ENCODE measurements around the gene TCF4. TPM values are rescaled to one million over a fixed set of nuclear protein-coding genes. Genes with fewer than 3 reads are reported as not detected.

The TCF4 gene
- total and polyA plus RNA-seq, 2 donors = 12.7 to 36.6 TPM

DNA sequence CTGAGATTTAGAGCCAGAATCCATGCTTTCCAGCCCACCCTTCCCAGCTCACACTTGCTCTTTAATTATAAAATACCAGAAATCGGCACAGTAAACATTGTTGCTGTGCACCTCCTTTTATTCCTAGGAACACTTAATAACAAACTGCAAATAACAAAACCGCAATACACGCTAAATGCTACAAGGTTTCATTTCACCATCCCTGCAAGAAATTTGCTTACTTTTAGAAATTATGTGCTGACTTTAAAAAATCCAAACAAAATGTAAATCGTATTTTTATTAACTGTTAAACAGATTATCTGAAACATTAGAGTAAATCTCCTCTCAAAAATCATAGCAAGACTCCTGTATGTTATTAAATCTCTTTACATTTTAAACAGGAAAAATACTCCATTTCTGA lies 79.3 kb downstream of the TCF4 start:
- Histone ChIP-seq H3K27ac (ENCODE audit: low read depth in 1 of 2, low read length in 1 of 2) (no peak overlapping the region), H3K4me3 (ENCODE audit: low read length in 2 of 2) (no peak overlapping the region), H3K27me3 (ENCODE audit: control insufficient read depth in 2 of 2, insufficient read depth in 1 of 2, low read length in 1 of 2) (no peaks in the 10 kb centered on the region), H3K4me1 (ENCODE audit: control insufficient read depth in 2 of 2, insufficient read depth in 2 of 2, low read length in 2 of 2) (no peaks in the 10 kb centered on the region), H3K36me3 (ENCODE audit: control insufficient read depth in 2 of 2, insufficient read depth in 2 of 2, low read length in 1 of 2) (no peaks in the 10 kb centered on the region), H3K9me3 (ENCODE audit: control insufficient read depth in 2 of 2, insufficient read depth in 1 of 2, low read length in 1 of 2) (no peaks in the 10 kb centered on the region)
- no peak for DNase-seq (ENCODE audit: low read depth in 6 of 9, low spot score in 9 of 9)
- 94% methylated on average over 4 of the region's 4 CpGs for WGBS

DNA sequence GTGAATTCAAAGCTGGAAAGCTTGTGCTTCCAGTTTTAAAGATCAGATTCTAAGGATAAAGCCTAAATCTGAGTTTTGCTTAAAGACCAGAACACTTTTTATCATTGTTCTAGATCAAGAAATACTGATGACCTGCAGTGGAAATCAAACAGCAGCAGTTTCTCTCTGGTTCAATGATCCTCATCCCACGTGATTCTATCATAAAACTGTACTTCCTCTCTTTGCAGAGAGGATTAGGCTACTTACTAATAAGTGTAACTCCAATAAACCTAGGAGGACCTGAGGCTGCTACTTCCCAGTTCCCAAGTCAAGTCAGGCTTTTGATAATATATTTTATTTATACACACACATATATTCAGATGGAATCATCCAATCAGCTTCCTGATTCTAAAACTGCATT lies 81.9 kb downstream of the TCF4 start:
- DNase-seq (ENCODE audit: low read depth in 6 of 9, low spot score in 9 of 9) = no peak
- Histone ChIP-seq H3K27ac (ENCODE audit: low read depth in 1 of 2, low read length in 1 of 2) (no peak overlapping the region), H3K9me3 (ENCODE audit: control insufficient read depth in 2 of 2, insufficient read depth in 1 of 2, low read length in 1 of 2) (no peaks in the 10 kb centered on the region), H3K36me3 (ENCODE audit: control insufficient read depth in 2 of 2, insufficient read depth in 2 of 2, low read length in 1 of 2) (no peaks in the 10 kb centered on the region), H3K27me3 (ENCODE audit: control insufficient read depth in 2 of 2, insufficient read depth in 1 of 2, low read length in 1 of 2) (no peaks in the 10 kb centered on the region), H3K4me3 (ENCODE audit: low read length in 2 of 2) (no peak overlapping the region), H3K4me1 (ENCODE audit: control insufficient read depth in 2 of 2, insufficient read depth in 2 of 2, low read length in 2 of 2) (peaks cover 0 to 4% of the 10 kb centered on the region in 2 donors)
- 74% methylated on average over 1 of the region's 1 CpG for WGBS

DNA sequence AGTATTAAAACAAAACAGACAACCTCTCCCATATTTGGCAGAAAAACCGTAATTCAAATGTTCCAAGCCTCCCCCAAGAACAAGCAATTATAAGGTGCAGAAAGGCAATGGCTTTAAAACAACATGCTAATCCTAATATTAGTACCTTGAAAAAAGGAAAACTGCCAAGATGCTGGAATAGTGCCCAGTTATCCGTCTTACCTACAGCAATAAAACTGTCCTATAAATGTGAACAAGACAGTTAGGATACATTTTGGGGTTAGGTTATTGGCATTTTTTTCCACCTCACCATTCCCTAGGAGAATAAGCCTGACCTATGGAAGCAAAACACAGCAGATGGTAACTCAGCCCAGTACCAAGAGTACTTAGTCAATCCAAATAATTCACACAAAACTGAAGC lies 83.2 kb downstream of the TCF4 start:
- Histone ChIP-seq H3K9me3 (ENCODE audit: control insufficient read depth in 2 of 2, insufficient read depth in 1 of 2, low read length in 1 of 2) (no peaks in the 10 kb centered on the region), H3K27me3 (ENCODE audit: control insufficient read depth in 2 of 2, insufficient read depth in 1 of 2, low read length in 1 of 2) (no peaks in the 10 kb centered on the region), H3K27ac (ENCODE audit: low read depth in 1 of 2, low read length in 1 of 2) (no peak overlapping the region), H3K4me3 (ENCODE audit: low read length in 2 of 2) (no peak overlapping the region), H3K4me1 (ENCODE audit: control insufficient read depth in 2 of 2, insufficient read depth in 2 of 2, low read length in 2 of 2) (peaks cover 0 to 4% of the 10 kb centered on the region in 2 donors), H3K36me3 (ENCODE audit: control insufficient read depth in 2 of 2, insufficient read depth in 2 of 2, low read length in 1 of 2) (no peaks in the 10 kb centered on the region)
- no peak for DNase-seq (ENCODE audit: low read depth in 6 of 9, low spot score in 9 of 9)
- WGBS = 96% methylated on average over 2 of the region's 2 CpGs

DNA sequence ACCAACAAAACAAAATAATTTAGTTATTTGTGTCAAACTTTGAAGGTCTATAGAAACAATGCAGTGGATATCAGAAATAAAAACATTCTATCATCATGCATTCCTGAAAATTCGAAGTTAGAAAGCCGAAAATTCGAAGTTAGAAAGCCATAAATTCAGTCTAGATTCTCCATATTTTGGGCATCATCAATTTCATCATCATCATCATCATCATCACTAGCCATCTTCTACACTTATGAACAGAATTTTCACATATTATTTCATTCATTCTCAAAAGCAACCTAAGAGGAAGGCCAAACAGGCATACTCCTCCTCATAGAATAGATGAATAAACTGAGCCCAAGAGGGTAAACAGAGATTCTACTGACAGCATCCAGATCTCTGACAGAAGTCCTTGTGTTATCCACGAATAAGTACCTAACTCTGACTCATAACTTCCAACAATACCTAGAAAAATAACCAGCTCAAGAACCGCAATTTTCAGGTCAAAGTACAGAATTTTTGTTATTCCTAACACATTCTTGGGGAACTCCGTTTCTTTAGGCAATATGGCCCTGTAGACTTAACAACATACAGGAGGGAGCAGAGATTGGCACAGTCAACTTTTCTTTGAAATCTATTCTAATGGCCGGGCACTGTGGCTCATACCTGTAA lies 84.7 kb downstream of the TCF4 start:
- 97% methylated on average over 7 of the region's 7 CpGs for WGBS
- no peak for DNase-seq (ENCODE audit: low read depth in 6 of 9, low spot score in 9 of 9)
- Histone ChIP-seq H3K4me3 (ENCODE audit: low read length in 2 of 2) (no peak overlapping the region), H3K36me3 (ENCODE audit: control insufficient read depth in 2 of 2, insufficient read depth in 2 of 2, low read length in 1 of 2) (no peaks in the 10 kb centered on the region), H3K27ac (ENCODE audit: low read depth in 1 of 2, low read length in 1 of 2) (no peak overlapping the region), H3K27me3 (ENCODE audit: control insufficient read depth in 2 of 2, insufficient read depth in 1 of 2, low read length in 1 of 2) (no peaks in the 10 kb centered on the region), H3K9me3 (ENCODE audit: control insufficient read depth in 2 of 2, insufficient read depth in 1 of 2, low read length in 1 of 2) (no peaks in the 10 kb centered on the region), H3K4me1 (ENCODE audit: control insufficient read depth in 2 of 2, insufficient read depth in 2 of 2, low read length in 2 of 2) (peaks cover 0 to 4% of the 10 kb centered on the region in 2 donors)

DNA sequence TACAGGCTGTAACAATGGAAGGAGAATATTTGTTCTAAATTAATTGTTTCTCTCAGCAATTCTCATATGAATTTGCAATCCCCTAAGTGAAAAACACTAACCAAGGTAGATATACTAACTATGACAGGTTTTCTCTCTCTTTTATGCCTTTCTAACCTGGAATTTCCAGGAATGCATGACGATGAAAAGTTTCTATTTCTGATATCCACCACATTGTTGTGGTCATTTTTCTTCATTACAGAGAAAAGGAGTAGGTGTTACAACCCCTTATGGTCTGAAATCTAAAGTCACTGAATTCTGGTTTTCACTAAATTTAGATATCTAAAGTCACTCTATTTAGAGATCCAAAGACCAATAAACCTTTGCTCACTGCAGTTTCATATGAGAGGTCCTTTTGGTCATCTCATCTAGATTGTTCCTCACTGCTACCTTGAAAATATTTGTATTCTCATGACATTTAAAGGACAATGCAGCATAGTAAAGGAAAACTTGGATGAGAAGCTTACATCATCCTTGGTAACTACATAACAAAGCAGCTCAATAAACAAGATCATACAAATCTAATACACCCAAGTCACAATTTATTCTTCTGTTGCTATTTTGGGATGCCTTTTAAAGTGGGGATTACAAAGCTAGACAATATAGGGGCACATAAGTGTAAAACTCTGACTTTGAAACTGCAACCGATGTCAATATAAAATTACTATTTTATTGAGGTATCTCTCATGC lies 85.8 kb downstream of the TCF4 start:
- Histone ChIP-seq H3K4me3 (ENCODE audit: low read length in 2 of 2) (no peak overlapping the region), H3K27me3 (ENCODE audit: control insufficient read depth in 2 of 2, insufficient read depth in 1 of 2, low read length in 1 of 2) (no peaks in the 10 kb centered on the region), H3K9me3 (ENCODE audit: control insufficient read depth in 2 of 2, insufficient read depth in 1 of 2, low read length in 1 of 2) (no peaks in the 10 kb centered on the region), H3K27ac (ENCODE audit: low read depth in 1 of 2, low read length in 1 of 2) (no peak overlapping the region), H3K4me1 (ENCODE audit: control insufficient read depth in 2 of 2, insufficient read depth in 2 of 2, low read length in 2 of 2) (peaks cover 0 to 4% of the 10 kb centered on the region in 2 donors), H3K36me3 (ENCODE audit: control insufficient read depth in 2 of 2, insufficient read depth in 2 of 2, low read length in 1 of 2) (no peaks in the 10 kb centered on the region)
- WGBS = 89% methylated on average over 2 of the region's 2 CpGs
- no peak for DNase-seq (ENCODE audit: low read depth in 6 of 9, low spot score in 9 of 9)

DNA sequence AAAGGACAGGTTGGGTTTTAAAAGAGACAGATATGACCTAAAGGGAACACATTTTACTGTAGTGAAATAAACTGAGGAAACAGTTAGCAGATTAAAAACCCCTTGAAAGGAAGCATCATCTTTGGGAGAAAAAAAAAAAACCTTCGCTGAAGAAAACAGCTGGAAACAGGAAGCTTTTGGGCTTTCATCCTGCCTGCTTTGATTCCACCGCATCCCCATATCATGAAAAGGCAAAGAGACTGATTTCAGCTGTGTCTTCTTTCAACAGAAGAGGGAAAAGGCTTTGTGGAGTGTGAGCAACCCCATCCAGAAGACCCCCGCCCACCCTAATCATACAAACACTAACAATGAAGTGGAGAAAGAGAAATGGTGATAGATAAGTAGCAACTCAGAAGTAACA lies 86.4 kb downstream of the TCF4 start:
- WGBS = 31% methylated on average over 3 of the region's 3 CpGs
- Histone ChIP-seq H3K36me3 (ENCODE audit: control insufficient read depth in 2 of 2, insufficient read depth in 2 of 2, low read length in 1 of 2) (no peaks in the 10 kb centered on the region), H3K27me3 (ENCODE audit: control insufficient read depth in 2 of 2, insufficient read depth in 1 of 2, low read length in 1 of 2) (no peaks in the 10 kb centered on the region), H3K4me3 (ENCODE audit: low read length in 2 of 2) (no peak overlapping the region), H3K9me3 (ENCODE audit: control insufficient read depth in 2 of 2, insufficient read depth in 1 of 2, low read length in 1 of 2) (no peaks in the 10 kb centered on the region), H3K4me1 (ENCODE audit: control insufficient read depth in 2 of 2, insufficient read depth in 2 of 2, low read length in 2 of 2) (peaks cover 0 to 4% of the 10 kb centered on the region in 2 donors), H3K27ac (ENCODE audit: low read depth in 1 of 2, low read length in 1 of 2) (no peak overlapping the region)
- peak in 1 of 9 donors; percentile 37 for DNase-seq (ENCODE audit: low read depth in 6 of 9, low spot score in 9 of 9)

DNA sequence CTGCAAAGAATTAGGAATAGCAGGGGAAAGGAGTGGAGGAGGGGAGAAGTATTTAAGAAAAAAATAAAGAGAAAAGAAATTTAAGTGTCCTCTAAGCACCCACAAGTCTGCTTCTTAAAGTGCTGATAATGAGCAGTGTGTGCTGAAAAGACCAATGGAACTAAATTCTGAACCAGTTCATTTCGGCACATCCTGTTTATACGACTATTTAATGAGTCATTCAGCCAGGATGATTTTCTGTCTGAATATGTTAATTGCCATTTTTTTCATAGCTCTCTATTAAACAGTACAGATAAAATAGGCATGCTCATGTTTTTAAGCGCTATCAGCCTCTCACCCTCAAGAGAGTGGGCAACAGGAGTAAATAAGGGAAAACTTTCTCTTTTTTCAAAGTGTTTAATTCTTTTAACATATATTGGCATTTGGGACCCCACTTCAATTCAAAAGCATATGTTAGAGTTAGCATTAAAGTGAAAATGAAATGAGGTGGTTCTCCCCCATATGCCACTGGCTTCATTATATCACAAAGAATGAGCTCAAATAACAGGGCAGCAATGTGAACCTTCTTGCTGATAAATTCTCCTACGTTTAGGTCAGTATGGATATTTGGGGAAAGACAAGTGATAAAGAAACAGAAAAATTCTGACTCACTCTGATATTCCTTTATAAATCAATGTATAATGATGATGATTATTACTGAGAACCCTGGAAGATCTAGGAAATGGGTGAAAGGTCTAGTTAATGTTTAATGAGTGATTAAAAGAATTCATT lies 87.5 kb downstream of the TCF4 start:
- H3K27me3 ChIP-seq (ENCODE audit: control insufficient read depth in 2 of 2, insufficient read depth in 1 of 2, low read length in 1 of 2) = no peaks in the 10 kb centered on the region
- no peak overlapping the region for H3K4me3 ChIP-seq (ENCODE audit: low read length in 2 of 2)
- WGBS = 96% methylated on average over 4 of the region's 4 CpGs
- H3K4me1 ChIP-seq (ENCODE audit: control insufficient read depth in 2 of 2, insufficient read depth in 2 of 2, low read length in 2 of 2) = peaks cover 0 to 4% of the 10 kb centered on the region in 2 donors
- H3K36me3 ChIP-seq (ENCODE audit: control insufficient read depth in 2 of 2, insufficient read depth in 2 of 2, low read length in 1 of 2) = no peaks in the 10 kb centered on the region
- no peak overlapping the region for H3K27ac ChIP-seq (ENCODE audit: low read depth in 1 of 2, low read length in 1 of 2)
- no peaks in the 10 kb centered on the region for H3K9me3 ChIP-seq (ENCODE audit: control insufficient read depth in 2 of 2, insufficient read depth in 1 of 2, low read length in 1 of 2)
- no peak for DNase-seq (ENCODE audit: low read depth in 6 of 9, low spot score in 9 of 9)

DNA sequence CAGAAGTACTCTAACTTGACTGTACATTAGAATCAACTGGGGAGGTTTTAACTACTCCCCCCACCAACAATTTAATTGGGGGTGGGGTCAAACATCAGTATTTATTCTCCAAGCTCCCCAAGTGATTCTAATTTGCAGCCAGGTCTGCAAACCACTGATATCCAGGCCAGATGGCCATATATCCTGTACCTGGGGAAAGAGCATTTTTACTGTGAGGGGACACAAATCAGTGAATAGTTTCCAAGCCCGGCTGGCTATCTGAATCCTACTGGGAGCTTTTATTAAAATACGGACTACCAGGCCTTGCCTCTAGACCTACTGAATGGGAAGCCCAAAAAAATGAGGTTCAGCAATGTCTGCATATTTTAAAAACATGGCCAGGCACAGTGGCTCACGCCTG lies 88.5 kb downstream of the TCF4 start:
- Histone ChIP-seq H3K4me1 (ENCODE audit: control insufficient read depth in 2 of 2, insufficient read depth in 2 of 2, low read length in 2 of 2) (peaks cover 0 to 4% of the 10 kb centered on the region in 2 donors), H3K27ac (ENCODE audit: low read depth in 1 of 2, low read length in 1 of 2) (no peak overlapping the region), H3K27me3 (ENCODE audit: control insufficient read depth in 2 of 2, insufficient read depth in 1 of 2, low read length in 1 of 2) (no peaks in the 10 kb centered on the region), H3K9me3 (ENCODE audit: control insufficient read depth in 2 of 2, insufficient read depth in 1 of 2, low read length in 1 of 2) (no peaks in the 10 kb centered on the region), H3K4me3 (ENCODE audit: low read length in 2 of 2) (no peak overlapping the region), H3K36me3 (ENCODE audit: control insufficient read depth in 2 of 2, insufficient read depth in 2 of 2, low read length in 1 of 2) (no peaks in the 10 kb centered on the region)
- 99% methylated on average over 3 of the region's 3 CpGs for WGBS
- no peak for DNase-seq (ENCODE audit: low read depth in 6 of 9, low spot score in 9 of 9)

DNA sequence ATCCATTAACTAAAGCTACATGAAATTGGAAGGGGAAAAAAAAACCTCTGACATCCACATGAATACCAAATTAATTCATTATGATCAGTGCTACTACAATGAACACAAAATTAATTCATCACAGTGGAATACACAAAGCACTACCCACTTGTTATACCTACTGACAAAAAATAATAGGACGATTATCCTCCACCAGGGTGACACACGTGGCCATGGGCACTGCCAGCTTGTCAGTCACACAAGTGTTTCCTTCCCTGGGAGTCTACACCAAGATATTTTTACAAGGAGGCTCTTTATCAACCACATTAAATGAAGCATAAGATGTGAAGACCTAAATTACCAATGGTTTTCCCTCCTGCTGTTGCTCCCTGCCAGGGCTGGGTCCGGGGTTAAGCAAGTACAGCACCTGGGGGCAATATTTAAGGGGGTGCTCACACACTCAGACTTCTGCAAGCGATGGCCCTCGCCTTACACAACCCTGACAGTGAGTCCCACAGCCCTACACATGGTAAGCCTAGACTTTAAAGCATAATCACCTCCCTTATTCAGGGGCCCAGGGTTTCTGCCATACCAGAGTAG lies 90.1 kb downstream of the TCF4 start:
- no peaks in the 10 kb centered on the region for H3K36me3 ChIP-seq (ENCODE audit: control insufficient read depth in 2 of 2, insufficient read depth in 2 of 2, low read length in 1 of 2)
- peaks cover 0 to 4% of the 10 kb centered on the region in 2 donors for H3K4me1 ChIP-seq (ENCODE audit: control insufficient read depth in 2 of 2, insufficient read depth in 2 of 2, low read length in 2 of 2)
- H3K27me3 ChIP-seq (ENCODE audit: control insufficient read depth in 2 of 2, insufficient read depth in 1 of 2, low read length in 1 of 2) = no peaks in the 10 kb centered on the region
- no peak for DNase-seq (ENCODE audit: low read depth in 6 of 9, low spot score in 9 of 9)
- no peak overlapping the region for H3K4me3 ChIP-seq (ENCODE audit: low read length in 2 of 2)
- WGBS = 93% methylated on average over 5 of the region's 5 CpGs
- no peak overlapping the region for H3K27ac ChIP-seq (ENCODE audit: low read depth in 1 of 2, low read length in 1 of 2)
- H3K9me3 ChIP-seq (ENCODE audit: control insufficient read depth in 2 of 2, insufficient read depth in 1 of 2, low read length in 1 of 2) = no peaks in the 10 kb centered on the region

Measured in thymus (tissue), 11 donors.